OCI-LY7 (cell line): ENCODE data around the gene PHKB.

ENCODE experiments used
- CTCF ChIP-seq: fragments of 200-600 bp; sonication (generic); conservative IDR thresholded peaks from 2 replicates; pipeline ENCODE4 v1.5.1; 2014; ENCODE audit warnings: mild to moderate bottlenecking, antibody characterized with exemption, low read length, moderate library complexity, mixed read lengths
- EZH2phosphoT487 ChIP-seq: fragments of 200-600 bp; sonication (generic); IDR thresholded peaks from 2 replicates; pipeline ENCODE4 v1.6.1; 2018; ENCODE audit warnings: low read depth, borderline replicate concordance, mild to moderate bottlenecking, mixed run types, antibody characterized with exemption, low read length, moderate library complexity, mixed read lengths

- TF ChIP-seq CTCF (no peak), EZH2phosphoT487 (no peak)
Observed at GRCh38 chr16:47577029-47577428, 115.9 kb downstream of the PHKB start.
